Heart left ventricle (tissue), 16 donors: ENCODE results near the gene MIPOL1. TPM values are rescaled to one million over a fixed set of nuclear protein-coding genes. Genes with fewer than 3 reads are reported as not detected.

Source experiments
- ATAC-seq, 4 donors: fragments of 200-7000 bp; cut with Tn5 transposase; one replicate each; pipeline ENCODE4 v1.9.1; 2020 to 2022; ENCODE audit warnings: moderate library complexity in 4 of 4, mild to moderate bottlenecking in 3 of 4, moderate number of reproducible peaks in 1 of 4
- DNase-seq, 5 donors: peaks; one replicate each; pipeline ENCODE4 v3.0.0-alpha.2; 2020
- H3K27ac ChIP-seq, 12 donors: fragments of 200-600 bp; sonication (generic) in 4 of 12; one replicate each; pipeline versions ENCODE4 v1.5.0 to v1.8.0; 2016 to 2022; ENCODE audit warnings: mild to moderate bottlenecking in 2 of 12
- H3K27me3 ChIP-seq, 9 donors: fragments of 200-600 bp; sonication (generic) in 2 of 9; one replicate each; pipeline versions ENCODE4 v1.5.1 to v1.8.0; 2016 to 2022; ENCODE audit warnings: mild to moderate bottlenecking in 3 of 9
- H3K36me3 ChIP-seq, 9 donors: fragments of 200-600 bp; sonication (generic) in 2 of 9; one replicate each; pipeline versions ENCODE4 v1.5.0 to v1.8.0; 2018 to 2022; ENCODE audit warnings: mild to moderate bottlenecking in 2 of 9
- H3K4me1 ChIP-seq, 12 donors: fragments of 200-600 bp; sonication (generic) in 4 of 12; one replicate each; pipeline versions ENCODE4 v1.5.0 to v1.8.0; 2016 to 2022; ENCODE audit warnings: mild to moderate bottlenecking in 3 of 12
- H3K4me3 ChIP-seq, 12 donors: fragments of 200-600 bp; sonication (generic) in 4 of 12; one replicate each; pipeline versions ENCODE4 v1.5.0 to v1.8.0; 2017 to 2022; ENCODE audit warnings: mild to moderate bottlenecking in 9 of 12, moderate library complexity in 4 of 12
- H3K9me3 ChIP-seq, 12 donors: fragments of 200-600 bp; sonication (generic) in 4 of 12; one replicate each; pipeline versions ENCODE4 v1.5.0 to v1.8.0; 2016 to 2022; ENCODE audit warnings: mild to moderate bottlenecking in 1 of 12
- POLR2A ChIP-seq, 2 donors: fragments of 450-650 bp; IDR thresholded peaks; one replicate each; pipeline ENCODE4 v1.6.1; 2017; ENCODE audit warnings: antibody characterized with exemption in 2 of 2, mild to moderate bottlenecking in 2 of 2, moderate library complexity in 2 of 2
- WGBS, 4 donors: extraction: QIAGEN DNeasy Blood & Tissue Kit in 2 of 4; methylation state at CpG; one replicate each; pipeline versions ENCODE4 v1.1.5 to v1.1.7; 2013 to 2018; 5-methylcytosine and 5-hydroxymethylcytosine counted together
- intact Hi-C, 10 donors: fragments of 100-400 bp; cut with DNase I; formaldehyde crosslinking; loops; one replicate each; pipeline versions ENCODE4 v1.11.1 to v1.14.2; 2022
- polyA plus RNA-seq, 2 donors: library from polyadenylated mRNA; stranded (reverse); fragments of 200-250 nt; gene quantifications; one replicate each; pipeline ENCODE4 v1.2.3, GENCODE V29; 2013
- total RNA-seq, 9 donors: library from RNA; depleted of rRNA in 2 of 9; stranded (reverse); fragments of >200 nt in 2 of 9; fragmentation: NEBNext Ultra II Directional in 3 of 9; extraction: Animal tissue kit (Norgen Biotek cat#: 25700) in 3 of 9; gene quantifications; one replicate each; pipeline versions ENCODE4 v1.1.0 to v1.2.4, GENCODE V29; 2016 to 2023
- TF ChIP-seq, protein P1 (sequence below), 12 donors: fragments of 200-600 bp; sonication (generic) in 4 of 12; IDR thresholded peaks; one replicate each; pipeline versions ENCODE4 v1.5.0 to v1.8.0; 2018 to 2022; ENCODE audit warnings: antibody characterized with exemption in 12 of 12, mild to moderate bottlenecking in 5 of 12
- donor health status: ischemic (EF 13 %, LVEDD 7.1; RV severe dilation, severe dysfunction).
- donor health status: healthy with polysubstance abuse.
- donor health status: DM: no; HTN: yes; CAD: no.
- donor health status: DM: no; HTN: no; CAD: no.
- donor health status: ischemic (EF 25% LVEDD 6.9; RV normal size, moderate dysfunction).
- donor health status: ischemic (EF 25% LVEDD 5.7; RV mildly dilated, moderate dysfunction).
- donor health status: healthy.
- donor health status: DM: yes; HTN: yes; CAD: no.
- donor health status: ischemic (EF 35%, LVEDD 5.7; RV mildly dilated, moderate dysfunction).
- donor health status: nonischemic (EF 11% LVEDD 7.7; RV severe dilation, severe dysfunction).
- donor health status: DM: yes; HTN: yes; CAD: no.
- donor health status: PGD.
- donor health status: ischemic (EF 29% LVEDD 5.4; RV normal size, mild dysfunction).
- donor health status: nonischemic (EF 23%, LVEDD 6.1; RV moderate dilation, normal function).

MIPOL1 gene
- total and polyA plus RNA-seq, 11 donors = 0.99 to 7.3 (median 5.0) TPM

GRCh38 chr14:37591941-37592481, 394.3 kb downstream of the MIPOL1 start:
- TF ChIP-seq POLR2A (IDR thresholded peaks at IDR 0.05) = no peak
- TF ChIP-seq, protein P1, sequence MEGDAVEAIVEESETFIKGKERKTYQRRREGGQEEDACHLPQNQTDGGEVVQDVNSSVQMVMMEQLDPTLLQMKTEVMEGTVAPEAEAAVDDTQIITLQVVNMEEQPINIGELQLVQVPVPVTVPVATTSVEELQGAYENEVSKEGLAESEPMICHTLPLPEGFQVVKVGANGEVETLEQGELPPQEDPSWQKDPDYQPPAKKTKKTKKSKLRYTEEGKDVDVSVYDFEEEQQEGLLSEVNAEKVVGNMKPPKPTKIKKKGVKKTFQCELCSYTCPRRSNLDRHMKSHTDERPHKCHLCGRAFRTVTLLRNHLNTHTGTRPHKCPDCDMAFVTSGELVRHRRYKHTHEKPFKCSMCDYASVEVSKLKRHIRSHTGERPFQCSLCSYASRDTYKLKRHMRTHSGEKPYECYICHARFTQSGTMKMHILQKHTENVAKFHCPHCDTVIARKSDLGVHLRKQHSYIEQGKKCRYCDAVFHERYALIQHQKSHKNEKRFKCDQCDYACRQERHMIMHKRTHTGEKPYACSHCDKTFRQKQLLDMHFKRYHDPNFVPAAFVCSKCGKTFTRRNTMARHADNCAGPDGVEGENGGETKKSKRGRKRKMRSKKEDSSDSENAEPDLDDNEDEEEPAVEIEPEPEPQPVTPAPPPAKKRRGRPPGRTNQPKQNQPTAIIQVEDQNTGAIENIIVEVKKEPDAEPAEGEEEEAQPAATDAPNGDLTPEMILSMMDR (IDR thresholded peaks at IDR 0.05) = no peak
- H3K36me3 ChIP-seq = no peaks in the 10 kb centered on the region
- intact Hi-C loops = loop anchor here in 4 of 10 donors (10.0 kb wide), 2 partner anchors 347 to 927 kb away; partner anchors contain the start of gene PAX9 (in 2 of the 4)
- H3K27ac ChIP-seq = no peak overlapping the region
- peak overlapping the region in 2 of 12 donors; percentile 1 to 12 for H3K4me3 ChIP-seq
- peaks cover 0 to 49% (median 13%) of the 10 kb centered on the region in 12 donors for H3K4me1 ChIP-seq
- no peak for DNase-seq
- whole genome bisulfite sequencing, 4 donors = 2 to 5% (median 3%) methylated on average over 13 to 58 of the region's 58 CpGs
- no peak for ATAC-seq
- H3K27me3 ChIP-seq = peaks cover 69 to 98% (median 95%) of the 10 kb centered on the region in 9 donors
- no peaks in the 10 kb centered on the region for H3K9me3 ChIP-seq

DNA sequence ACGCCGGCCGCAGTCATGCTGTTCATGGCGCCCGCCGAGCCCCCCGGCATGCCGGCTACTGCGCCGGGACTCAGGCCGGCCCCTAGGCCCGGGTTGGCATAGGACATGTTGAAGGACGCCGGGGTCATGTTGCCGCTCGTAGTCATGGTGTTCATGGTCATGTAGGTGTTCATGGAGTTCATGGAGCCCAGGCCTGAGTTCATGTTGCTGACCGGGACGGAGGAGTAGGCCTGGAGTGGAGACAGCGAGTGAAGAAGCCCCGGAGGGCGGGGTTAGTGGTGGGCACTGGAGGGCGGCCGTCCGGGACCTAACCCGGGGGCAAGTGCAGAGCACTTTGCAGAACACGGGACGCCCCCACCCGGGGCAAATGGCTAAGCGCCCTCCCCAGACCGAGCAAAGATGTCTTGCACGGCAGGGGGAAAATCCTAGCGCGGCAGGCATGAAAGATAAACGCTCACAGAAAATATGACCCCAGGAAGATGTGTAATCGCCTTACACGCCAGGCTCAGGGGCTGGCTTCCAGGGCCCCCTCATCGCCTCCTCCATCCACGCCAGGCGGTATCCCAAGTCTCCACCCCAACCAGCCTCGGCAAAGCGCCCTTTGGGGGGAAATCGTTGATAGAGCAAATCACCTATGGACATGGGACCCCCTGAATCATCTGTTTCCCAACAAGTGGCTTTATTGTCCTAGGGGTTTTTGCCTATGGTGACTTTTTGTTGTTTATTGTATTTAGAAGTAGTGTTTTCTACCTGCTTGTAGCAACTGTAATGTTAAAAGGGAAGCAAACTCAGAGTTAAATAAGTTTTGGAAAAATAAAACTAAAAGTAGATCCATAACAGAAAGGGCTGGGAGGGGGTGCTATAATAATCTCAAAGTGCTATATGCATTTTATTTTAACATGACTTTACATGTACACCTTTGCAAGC, 395.0 kb downstream of the MIPOL1 start:
- Histone ChIP-seq H3K27me3 (peaks cover 74 to 98% (median 95%) of the 10 kb centered on the region in 9 donors), H3K4me3 (peak overlapping the region in 2 of 12 donors; percentile 1 to 12), H3K9me3 (no peaks in the 10 kb centered on the region), H3K4me1 (peaks cover 0 to 51% (median 13%) of the 10 kb centered on the region in 12 donors), H3K36me3 (no peaks in the 10 kb centered on the region), H3K27ac (no peak overlapping the region)
- no peak for TF ChIP-seq POLR2A (IDR thresholded peaks at IDR 0.05)
- TF ChIP-seq, protein P1 (IDR thresholded peaks at IDR 0.05) = no peak
- DNase-seq (no peak), ATAC-seq (no peak)
- intact Hi-C loops = loop anchor here in 4 of 10 donors (10.0 kb wide), 2 partner anchors 348 to 928 kb away; partner anchors contain the start of gene PAX9 (in 2 of the 4)
- WGBS, 4 donors = 5 to 8% (median 7%) methylated on average over 34 to 42 of the region's 42 CpGs

DNA sequence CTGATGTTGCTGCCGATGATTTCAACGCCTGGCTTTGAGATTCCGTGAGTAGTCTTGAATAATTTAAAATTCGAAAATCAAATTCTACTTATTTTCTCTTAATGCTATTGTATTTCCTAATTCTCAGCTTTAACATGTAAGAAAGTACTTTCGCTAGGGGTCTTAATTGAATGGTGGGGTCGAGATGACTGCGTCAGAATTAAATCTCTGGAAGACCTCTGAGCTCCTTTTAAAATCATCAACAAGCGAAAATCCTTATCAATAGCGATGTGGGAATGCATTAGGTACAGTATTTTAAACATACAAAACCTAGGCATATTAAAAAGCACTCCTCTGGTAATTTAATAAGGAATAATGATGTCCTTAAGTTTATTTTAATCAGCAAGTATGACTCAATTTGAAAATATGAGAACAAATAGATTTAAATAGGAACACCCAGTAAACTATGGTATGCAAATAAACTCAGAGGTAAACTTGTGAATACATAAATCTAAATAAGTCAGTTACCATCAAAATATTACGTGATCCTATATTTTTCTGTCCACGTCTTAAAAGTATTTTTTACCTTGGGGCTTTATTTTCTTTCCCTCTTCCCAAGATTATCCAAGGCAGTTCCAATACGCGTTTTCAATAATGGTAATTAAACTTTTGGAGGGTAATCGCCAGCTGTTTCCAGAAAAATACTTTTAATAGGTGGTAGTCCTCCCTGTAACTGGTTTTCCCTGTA, 395.9 kb downstream of the MIPOL1 start:
- WGBS, 4 donors = 9 to 18% (median 16%) methylated on average over 14 of the region's 14 CpGs
- intact Hi-C loops = loop anchor here in 4 of 10 donors (10.0 kb wide), 2 partner anchors 349 to 929 kb away; partner anchors contain the start of gene PAX9 (in 2 of the 4)
- no peak for TF ChIP-seq POLR2A (IDR thresholded peaks at IDR 0.05)
- TF ChIP-seq, protein P1 (IDR thresholded peaks at IDR 0.05) = no peak

More for the DNA sequence above, 395.9 kb downstream of the MIPOL1 start:
- Histone ChIP-seq H3K36me3 (no peaks in the 10 kb centered on the region), H3K27ac (no peak overlapping the region), H3K4me3 (peak overlapping the region in 3 of 12 donors; percentile 29 to 43 (median 41)), H3K9me3 (no peaks in the 10 kb centered on the region), H3K4me1 (peaks cover 0 to 52% (median 15%) of the 10 kb centered on the region in 12 donors), H3K27me3 (peaks cover 75 to 98% (median 95%) of the 10 kb centered on the region in 9 donors)
- ATAC-seq (no peak), DNase-seq (no peak)
